Left hindlimb (tissue), 1 donor: Measurements from ENCODE around the gene SGTB.
"Not testable (repeated sequence)": the region's sequence is repeated elsewhere in the genome, so short reads cannot be mapped to it uniquely, and the experiment has no call there.

Source experiments
- DNase-seq: peaks from one replicate; pipeline ENCODE4 v3.0.0-alpha.2; 2018

The SGTB gene

DNA sequence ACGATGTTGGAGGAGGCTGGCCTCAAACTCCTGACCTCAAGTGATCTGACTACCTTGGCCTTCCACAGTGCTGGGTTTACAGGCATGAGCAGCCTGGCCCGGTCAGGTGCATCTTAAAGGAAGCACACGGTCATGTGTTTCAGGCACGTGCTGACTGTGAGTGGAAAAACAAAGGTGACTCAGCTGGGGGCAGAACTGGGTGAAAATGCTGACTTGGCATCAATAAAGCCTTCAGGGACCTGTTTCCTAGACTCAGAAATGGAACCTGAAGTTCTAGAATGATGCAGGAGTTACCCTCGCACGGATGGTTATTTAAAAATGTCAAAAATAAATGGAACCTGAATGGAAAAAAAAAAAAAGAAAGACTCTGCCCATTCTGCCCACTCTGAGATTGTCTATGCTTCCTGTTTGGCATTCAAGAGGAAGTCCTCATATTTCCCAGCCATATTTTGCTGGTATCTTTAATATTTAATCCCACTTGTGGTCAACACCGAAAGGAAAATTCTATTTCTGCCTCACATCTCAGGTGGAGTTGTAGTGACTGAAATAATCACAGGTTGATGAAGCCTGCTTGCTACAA lies 12.4 kb upstream of the SGTB start:
- DNase-seq: not testable (repeated sequence)

DNA sequence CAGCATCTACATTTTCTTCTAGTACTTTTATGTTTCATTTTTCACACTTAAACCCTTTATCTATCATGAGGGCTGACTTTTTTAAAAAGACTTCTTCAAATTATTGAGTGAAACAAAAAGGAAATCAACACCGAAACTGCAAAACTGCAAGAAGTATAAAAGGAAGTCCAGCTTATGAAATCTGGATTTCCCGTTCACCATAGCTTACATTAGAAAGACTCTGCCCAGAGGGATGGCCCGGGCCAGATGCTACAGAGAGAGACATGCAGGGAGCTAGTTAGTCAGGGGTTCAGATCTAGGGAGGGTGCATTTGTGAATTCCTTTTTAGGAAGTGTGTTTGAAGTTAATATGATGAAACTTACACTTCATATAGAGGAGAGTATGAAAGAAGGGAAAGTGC lies 10.1 kb upstream of the SGTB start:
- not testable (repeated sequence) for DNase-seq

DNA sequence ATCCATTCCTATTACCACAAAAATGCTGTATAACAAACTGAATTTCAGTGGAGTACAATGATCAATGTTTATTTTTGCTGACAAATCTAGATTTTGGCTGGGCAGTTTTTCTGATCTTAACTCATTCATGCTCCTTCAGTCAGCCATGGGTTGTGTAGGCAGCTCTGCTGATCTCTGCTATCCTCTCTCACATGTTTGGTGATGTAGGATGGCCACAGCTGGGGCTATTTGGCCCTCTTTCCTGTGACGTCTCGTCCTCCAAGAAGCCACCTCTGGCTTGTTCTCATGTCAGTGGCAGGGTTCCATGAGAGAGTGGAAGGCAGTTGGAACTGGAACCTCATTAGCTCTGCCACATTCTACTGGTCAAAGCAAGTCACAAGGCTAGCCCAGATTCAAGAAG lies 9.0 kb upstream of the SGTB start:
- DNase-seq: no peak

DNA sequence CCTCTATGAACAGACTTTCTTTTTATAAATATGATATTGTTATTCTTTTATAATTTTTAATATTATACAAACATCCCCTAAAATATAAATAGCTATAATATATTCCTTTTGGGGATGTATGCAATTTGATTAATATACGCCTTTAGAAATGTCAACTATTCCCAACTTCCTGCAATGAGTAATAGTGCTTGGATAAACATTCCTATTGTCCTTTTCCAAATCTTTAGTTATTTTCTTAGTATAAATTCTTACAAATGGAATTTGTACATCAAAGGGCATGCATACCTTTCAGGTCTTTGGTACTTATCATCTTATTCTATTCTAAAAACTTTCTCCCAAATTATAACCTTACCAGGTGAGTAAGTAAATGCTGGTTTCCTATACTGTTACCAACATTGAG lies 6.3 kb upstream of the SGTB start:
- DNase-seq: no peak

DNA sequence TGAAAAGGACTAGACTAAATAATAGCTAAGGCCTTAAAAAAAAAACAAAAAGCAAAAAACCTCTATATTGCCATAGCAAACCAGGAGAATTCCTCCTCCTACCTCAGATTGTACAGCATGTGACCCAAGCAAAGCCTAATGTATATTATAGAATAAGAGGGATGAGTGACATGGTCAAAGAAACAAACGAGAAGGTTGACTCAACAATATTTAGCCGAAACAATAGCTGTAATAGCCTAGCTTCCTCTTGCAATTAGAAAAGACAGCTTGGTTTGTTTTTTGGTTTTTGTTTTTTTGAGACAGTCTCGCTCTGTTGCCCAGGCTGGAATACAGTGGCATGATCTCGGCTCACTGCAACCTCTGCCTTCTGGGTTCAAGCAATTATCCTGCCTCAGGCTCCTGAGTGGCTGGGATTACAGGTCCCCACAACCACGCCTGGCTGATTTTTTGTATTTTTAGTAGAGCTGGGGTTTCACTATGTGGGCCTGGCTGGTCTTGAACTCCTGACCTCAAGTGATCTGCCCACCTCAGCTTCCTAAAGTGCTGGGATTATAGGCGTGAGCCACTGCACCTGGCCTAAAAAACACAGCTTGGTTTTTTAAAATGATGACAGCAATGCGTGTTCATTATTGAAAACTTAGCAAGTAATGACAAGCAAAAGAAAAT lies 5.7 kb upstream of the SGTB start:
- DNase-seq: no peak

DNA sequence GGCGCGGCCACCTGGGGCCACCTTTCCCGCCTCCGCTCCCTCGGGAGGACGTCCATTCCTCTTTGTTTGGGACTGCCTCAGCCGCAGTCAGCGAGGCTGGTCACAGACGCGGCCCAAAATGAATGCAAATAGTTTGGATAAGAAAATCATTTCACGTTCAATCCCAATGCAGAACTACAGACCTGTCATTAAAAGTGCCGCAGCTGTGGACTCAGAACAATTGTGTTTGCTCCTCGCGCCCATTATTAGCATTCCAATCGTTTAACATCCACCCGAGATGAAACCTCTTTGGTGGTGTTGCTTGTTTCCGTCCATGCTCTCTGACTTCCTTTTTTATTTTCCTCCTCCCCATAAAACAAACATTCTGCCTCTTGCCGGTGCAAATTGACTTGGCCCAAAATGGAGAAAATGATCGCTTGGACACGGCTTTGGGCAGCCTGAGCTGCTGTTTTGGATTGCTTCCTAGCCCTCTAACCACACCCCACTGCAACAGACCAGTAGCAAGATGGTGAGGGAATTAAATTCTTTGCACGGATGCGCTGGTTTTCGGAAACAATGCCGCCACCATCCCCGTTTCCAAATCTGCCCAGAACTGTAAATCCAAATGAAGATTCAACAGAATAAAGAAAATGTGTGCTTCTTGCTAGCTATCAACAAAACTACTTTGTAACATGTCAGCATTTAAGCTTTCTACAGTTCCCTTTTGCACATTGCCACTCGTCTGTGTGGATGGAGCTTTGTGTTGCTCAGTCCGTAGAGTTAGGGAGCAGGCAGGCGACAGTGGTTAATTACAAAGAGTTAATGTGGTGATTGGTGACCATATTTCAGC lies 880 bp upstream of the SGTB start:
- DNase-seq: peak; percentile 49

DNA sequence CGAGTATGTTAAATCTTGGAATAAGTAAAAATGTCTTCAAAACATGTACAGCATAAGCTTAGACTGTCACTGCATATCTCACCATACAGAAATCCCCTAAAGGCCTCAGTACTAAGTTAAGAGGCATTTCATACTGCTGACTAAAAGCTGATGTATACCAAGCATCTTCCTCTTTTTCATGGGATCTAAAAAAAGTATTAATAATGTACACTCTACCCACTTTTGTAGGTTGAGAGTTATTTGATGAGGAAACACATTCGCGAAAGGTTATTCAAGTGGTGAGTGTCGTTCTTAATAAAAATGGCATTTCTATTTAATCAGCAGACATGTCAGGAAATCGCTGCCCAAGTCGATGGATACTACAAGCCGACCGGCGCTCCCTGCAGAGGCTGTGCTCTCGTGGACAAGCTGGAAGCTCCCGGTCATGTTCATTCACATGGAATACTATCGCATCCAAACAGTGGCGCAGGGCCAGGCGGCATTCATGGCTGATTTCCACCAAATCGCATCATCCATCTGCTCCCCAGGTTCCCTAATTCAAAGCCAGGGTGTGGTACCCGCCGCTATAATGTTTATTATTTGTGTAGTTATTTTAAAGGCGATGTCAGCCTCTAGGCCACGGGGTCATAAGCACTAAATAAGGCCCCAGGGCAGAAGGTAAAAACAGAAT lies 724 bp downstream of the SGTB start:
- DNase-seq: peak; percentile 78

DNA sequence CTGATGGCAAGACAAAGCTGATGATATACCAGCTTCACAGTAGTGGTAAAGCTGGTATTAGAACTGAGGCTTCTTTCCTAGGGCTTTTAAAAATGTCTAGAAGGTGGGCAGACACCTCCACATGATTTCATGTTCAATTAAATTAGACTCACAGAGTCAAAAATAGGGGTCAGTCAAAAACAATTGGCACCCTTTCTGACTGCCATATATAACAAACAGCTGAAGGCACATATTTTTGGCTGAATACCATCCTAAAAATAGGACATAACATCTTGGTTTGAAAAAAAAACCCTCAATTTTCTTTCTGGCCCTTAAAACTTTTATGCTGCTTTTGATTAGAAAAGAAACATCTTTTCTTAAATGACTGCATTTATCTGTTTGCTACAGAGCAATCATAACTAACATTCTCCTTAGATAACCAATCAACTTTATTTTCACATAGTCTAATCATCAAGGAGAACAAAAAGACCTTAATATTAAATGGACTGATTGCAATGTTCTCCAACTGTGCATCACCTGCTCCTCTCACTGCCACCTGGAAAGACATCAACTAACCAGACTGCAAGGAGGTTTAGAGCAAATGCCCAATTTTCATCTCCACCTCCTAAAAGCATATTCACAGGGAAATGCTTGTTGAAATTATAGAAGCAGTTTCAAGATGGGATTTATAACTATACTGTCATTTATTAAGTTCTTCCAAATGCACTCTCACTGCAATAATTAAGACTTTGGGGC lies 3.2 kb downstream of the SGTB start:
- no peak for DNase-seq

DNA sequence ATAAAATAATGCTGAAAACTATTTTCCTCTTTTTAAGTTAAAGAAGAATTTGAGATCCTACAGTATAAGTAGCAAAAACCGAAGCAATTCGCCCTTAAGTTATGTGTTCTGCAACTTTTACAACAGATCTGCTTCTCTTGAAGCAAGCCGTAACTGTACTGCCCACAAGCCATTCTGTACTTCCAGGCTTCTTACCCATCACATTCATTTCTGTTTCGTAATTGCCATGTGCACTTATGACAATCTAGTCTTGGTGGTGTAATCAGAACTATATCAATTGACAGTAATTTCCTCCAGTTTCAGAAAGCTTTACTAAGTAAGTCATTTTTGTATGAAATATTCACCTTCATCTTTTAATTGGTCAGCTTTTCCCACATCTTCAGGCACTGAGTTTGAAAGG lies 13.8 kb downstream of the SGTB start:
- DNase-seq: no peak

DNA sequence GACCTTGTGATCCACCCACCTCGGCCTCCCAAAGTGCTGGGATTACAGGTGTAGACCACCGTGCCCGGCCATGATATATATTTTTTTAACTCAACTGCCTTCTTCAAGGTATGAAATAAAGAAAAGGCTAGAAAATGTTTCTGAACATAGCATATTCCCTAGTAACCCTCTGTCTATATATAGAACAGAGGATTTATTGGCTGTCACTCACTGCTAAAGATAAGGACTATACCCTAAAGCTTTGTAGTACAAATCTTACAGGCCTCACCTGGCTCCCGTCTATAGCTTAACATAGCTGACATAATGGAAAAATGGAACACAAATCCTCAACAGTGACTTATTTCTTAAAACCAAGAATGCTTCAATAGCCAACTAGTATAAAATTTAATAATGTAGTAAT lies 14.2 kb downstream of the SGTB start:
- DNase-seq: no peak

DNA sequence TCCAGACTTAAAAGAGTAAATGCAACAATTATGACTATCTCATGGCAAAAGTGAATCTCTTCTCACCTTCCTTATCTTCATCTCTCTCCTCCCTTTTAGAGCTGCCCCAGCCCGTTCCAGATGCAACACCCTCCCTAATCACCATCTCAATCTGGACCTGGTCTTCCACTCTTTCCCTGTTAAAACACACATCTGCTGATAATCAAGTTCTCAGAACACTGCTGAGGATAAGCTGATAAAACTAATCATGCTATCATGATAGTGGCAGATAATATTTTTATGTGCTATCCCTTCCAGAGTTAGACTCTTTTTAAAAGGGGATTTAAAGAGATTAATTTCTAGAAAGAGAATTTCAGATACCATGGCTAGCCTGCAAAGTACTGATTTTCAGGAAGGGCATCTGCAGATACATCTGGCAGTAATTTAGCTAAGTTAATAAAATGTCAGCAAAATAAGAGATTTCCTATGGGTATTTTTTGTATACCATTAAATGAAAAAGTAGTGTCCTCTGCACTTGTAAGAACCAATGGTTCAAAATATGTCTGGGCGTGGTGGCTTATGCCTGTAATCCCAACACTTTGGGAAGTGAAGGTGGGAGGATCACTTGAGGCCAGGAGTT lies 17.2 kb downstream of the SGTB start:
- DNase-seq: no peak

DNA sequence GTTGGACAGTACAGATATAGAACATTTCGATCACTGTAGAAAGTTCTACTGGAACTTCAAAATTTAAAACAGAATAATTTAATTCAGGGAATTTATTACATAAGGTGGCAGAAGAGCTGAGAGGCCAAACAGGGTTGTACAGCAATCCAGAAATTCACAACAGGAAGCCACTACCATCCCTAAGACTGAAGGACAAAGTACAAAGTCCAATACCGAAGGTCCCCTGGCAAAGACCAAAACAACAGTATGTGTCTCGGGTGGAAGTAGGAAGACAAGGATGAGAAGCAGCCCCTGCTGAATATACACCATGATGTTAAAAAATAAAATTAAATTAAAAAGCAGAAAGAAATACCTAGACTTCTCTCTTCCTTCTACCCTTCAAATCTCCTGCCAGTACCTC lies 19.9 kb downstream of the SGTB start:
- no peak for DNase-seq

DNA sequence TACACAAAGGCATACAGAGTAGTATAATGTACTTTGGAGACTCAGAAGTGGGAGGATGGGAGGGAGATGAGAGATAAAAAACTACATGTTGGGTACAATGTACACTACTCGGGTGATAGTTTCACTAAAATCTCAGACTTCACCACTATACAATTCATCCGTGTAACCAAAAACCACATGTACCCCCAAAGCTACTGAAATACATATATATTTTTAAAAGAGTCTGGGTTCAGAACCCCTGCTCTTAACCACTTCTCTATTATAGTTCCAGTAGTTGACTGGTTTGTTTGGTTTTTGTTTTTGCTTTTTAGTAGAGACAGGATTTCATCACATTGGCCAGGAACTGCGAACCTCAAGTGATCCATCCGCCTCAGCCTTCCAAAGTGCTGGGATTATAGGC lies 22.6 kb downstream of the SGTB start:
- no peak for DNase-seq

DNA sequence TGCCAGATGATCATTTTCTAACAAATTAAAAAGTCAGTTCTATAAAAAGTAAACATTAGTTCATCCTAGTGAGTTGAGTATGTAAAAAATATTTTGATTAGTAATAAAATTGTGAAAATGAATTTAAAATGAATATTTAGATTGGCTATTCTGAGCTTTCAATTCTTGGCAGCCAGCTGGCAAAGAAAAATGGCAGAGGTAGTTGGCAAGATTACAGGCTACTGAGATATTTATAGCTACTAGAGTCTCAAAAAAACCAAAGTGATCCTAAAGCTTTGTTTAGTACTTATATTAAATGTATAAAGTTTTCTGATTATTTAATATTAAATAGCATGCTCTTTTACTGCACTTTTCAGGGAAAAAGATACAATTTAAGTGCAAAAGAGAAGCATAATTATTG lies 25.0 kb downstream of the SGTB start:
- DNase-seq: no peak

DNA sequence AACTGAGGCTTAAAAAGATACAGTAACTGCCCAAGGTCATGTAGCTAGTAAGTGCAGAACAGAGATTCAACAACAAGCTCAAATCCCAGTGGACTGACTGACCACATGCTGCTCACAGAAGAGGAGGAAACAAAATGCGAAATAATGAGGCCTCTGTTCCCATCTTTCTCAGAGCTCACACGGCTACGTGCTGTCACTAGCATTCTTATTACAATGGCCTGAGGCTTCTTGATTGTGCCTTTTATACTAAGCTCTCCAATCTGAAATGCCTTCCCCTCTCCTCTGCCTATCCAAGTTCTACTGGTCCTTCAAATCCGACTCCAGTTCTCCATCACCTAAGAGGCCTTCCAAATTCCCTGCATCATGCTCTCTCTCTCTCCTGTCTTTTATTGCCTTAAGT lies 26.0 kb downstream of the SGTB start:
- no peak for DNase-seq

DNA sequence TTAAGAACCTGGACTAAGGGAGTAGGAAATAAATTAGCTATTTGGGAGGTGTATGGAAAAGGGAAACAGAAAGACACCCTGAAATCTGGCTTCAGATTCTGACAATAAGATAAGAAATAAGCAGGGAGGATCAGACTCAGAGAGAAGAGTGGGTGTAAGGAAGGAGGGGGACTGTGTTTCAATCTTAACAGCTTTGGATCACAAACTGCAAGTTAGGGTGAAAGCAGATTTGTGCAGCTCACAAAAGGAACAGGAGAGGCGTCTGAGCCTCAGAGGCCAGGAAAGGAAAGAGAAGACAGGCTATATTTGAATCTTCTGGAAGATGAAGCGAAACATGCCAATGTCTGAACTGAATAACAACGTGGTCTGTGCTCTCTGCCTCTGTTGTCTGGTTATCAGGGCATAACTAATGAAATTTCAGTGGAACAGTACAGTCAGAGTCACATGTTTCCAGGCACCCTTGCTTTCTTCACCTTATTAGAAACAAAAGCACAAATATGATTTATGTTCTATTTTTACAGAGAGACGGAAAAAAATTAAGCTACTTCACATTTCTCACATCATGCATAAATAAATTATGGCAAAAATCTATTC lies 26.6 kb downstream of the SGTB start:
- DNase-seq: no peak

DNA sequence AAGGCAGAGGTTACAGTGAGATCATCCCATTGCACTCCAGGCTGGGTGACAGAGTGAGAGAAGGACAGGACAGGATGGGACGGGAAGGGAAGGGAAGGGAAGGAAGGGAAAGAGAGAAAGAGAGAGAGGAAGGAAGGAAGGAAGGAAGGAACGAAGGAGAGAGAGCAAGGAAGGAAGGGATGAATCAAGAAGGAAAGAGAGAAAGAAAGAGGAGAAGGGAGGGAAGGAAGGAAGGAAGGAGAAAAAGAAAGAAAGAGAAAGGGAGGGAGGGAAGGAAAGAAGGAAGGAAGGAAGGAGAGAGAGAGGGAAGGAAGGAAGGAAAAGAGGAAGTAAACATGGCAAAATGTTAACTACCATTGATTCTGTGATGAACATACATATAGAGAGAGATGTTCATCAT lies 28.8 kb downstream of the SGTB start:
- DNase-seq: no peak

DNA sequence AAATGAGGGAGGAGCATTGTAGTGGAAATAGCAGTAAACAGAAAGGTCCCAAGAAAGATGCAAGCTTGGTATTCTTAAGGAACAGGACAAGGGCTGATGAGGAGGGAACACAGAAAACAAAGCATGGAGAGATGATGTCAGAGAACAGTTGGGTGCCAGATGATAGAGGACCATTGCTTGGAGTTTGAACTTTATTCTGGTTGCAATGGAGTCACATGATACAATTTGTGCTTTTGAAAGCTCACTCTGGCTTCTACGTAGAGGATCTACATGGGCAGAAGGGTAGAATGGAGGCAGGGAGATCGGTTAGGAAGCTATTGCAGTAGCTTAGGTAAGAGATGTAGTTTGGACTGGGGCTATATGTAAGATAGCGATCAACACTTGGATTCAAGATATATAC lies 39.8 kb downstream of the SGTB start:
- no peak for DNase-seq

DNA sequence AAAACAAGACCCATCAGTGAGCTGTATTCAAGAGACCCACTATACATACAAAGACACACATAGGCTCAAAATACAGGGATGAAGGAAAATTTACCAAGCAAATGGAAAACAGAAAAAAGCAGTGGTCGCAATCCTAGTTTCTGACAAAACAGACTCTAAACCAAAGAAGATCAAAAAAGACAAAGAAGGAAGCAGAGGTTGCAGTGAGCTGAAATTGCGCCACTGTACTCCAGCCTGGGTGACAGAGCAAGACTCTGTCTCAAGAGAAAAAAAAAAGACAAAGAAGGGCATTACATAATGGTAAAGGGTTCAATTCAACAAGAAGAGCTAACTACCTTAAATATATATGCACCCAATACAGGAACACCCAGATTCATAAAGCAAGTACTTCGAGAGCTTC lies 45.9 kb downstream of the SGTB start:
- not testable (repeated sequence) for DNase-seq

DNA sequence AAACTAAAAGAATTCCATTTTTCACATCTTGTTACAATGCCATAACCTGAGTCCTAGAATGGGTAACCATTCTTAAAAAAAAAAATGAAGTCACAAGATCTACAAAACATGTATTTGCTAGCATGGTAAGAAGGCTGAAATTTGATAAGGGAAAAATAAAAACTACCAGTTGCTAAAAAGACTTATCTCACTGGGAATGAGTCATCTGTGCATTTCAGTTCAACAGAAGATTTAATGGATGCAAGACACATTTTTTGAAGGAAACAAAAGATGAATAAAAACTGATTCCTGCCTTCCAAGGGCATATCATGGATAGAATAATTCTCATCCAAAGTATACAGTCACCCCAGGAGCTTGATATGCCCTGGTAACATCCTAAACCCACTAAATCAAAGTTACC lies 47.2 kb downstream of the SGTB start:
- DNase-seq: no peak

DNA sequence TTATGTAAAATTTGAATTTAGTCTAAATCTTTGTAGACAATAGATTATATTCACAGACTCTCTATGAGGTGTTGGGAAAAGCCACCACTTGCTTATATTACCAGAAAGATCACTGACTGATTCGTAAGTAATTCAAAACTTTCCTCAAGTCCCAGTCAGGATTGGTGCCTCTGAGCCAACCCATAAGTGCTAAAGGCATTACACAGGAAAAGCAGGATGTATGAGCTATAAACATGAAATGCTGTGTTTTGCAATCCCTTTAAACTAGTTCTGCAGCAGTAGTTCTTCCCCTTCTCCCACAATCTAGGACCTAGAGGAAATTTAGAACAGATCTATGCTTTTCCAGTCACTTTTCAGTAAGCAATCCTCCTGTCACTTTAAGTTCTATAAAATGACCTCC lies 49.1 kb downstream of the SGTB start:
- no peak for DNase-seq

DNA sequence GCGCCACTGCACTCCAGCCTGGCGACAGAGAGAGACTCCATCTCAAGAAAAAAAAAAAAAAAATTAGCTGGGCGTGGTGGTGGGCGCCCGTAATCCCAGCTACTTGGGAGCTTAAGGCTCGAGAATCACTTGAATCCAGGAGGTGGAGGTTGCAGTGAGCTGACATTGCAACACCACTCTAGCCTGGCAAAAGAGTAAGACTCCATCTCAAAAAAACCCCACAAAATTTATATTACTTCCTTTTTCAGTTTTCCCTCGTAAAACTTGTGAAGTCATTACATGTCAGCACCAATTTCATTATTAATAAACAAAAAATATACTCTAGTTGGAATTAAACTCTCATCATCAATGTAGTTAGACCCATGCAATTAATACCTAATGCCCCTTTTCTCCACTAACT lies 53.2 kb downstream of the SGTB start:
- no peak for DNase-seq
